Activated B cell treated with CpG ODN at 0.5 μM for 24 hours (primary cell): ENCODE data around the gene IGF2BP3. TPM values are rescaled to one million over a fixed set of nuclear protein-coding genes. Genes with fewer than 3 reads are reported as not detected.

Source experiments
- ATAC-seq: fragments of 200-7000 bp; cut with Tn5 transposase; one replicate; pipeline ENCODE4 v1.10.0; 2021; ENCODE audit warnings: low read depth, mild to moderate bottlenecking, moderate library complexity
- CTCF ChIA-PET: fragments of 350-600 bp; sonication (Branson Sonifier 250); formaldehyde crosslinking; loops from one replicate; lab custom pipeline; 2021; ENCODE audit warnings: antibody characterized with exemption; lab: Charles Lee
- POLR2A ChIA-PET: fragments of 350-600 bp; sonication (Branson Sonifier 250); formaldehyde crosslinking; loops from one replicate; lab custom pipeline; 2021; ENCODE audit warnings: antibody characterized with exemption; lab: Charles Lee
- DNase-seq: peaks from one replicate; pipeline ENCODE4 v3.0.0; 2022
- H3K27ac Mint-ChIP-seq: one replicate; pipeline ENCODE4 v1.8.0; 2020; ENCODE audit warnings: mixed read lengths
- H3K27me3 Mint-ChIP-seq: one replicate; pipeline ENCODE4 v1.8.0; 2021; ENCODE audit warnings: mixed read lengths
- H3K36me3 Mint-ChIP-seq: one replicate; pipeline ENCODE4 v1.8.0; 2021; ENCODE audit warnings: low read depth, mixed read lengths
- H3K4me1 Mint-ChIP-seq: one replicate; pipeline ENCODE4 v1.8.0; 2021; ENCODE audit warnings: mixed read lengths
- H3K4me3 Mint-ChIP-seq: one replicate; pipeline ENCODE4 v1.8.0; 2020; ENCODE audit warnings: mild to moderate bottlenecking, mixed read lengths
- H3K9me3 Mint-ChIP-seq: one replicate; pipeline ENCODE4 v1.8.0; 2020; ENCODE audit warnings: mixed read lengths
- CTCF ChIP-seq: fragments of 200-600 bp; IDR thresholded peaks from one replicate; pipeline ENCODE4 v1.8.0; 2022; ENCODE audit warnings: antibody characterized with exemption, mild to moderate bottlenecking
- intact Hi-C: fragments of 100-400 bp; cut with micrococcal nuclease; formaldehyde crosslinking; loops from one replicate; pipeline ENCODE4 v1.15.1; 2024
- total RNA-seq: library from RNA; stranded (reverse); gene quantifications from 2 replicates; pipeline ENCODE4 v1.2.3, GENCODE V29; 2022

IGF2BP3 gene
- total RNA-seq, 1 donor from 2014 or later, result 10.3 TPM

- POLR2A ChIA-PET, result interaction anchor here (0.6 kb wide), 1 partner anchor 250 kb away, joined by 4 read pairs; no protein-coding TSS in a partner anchor
Observed at GRCh38 chr7:23356726-23357125, 113.6 kb downstream of the IGF2BP3 start.

GRCh38 chr7:23356168-23356567 lies 114.1 kb downstream of the IGF2BP3 start:
- intact Hi-C loops, result loop anchor here (2.0 kb wide), 1 partner anchor 75 kb away; no protein-coding TSS in a partner anchor
- no peak overlapping the region for H3K27ac Mint-ChIP-seq
- ChIA-PET POLR2A (interaction anchor here (0.6 kb wide), 1 partner anchor 250 kb away, joined by 4 read pairs; no protein-coding TSS in a partner anchor), CTCF (interaction anchor here (0.8 to 1.4 kb wide), 5 partner anchors 9 to 190 kb away, joined by 3 to 4 read pairs (median 4); no protein-coding TSS in a partner anchor)
- TF ChIP-seq CTCF, result no peak
- DNase-seq (no peak), ATAC-seq (no peak)
- no peaks in the 10 kb centered on the region for H3K9me3 Mint-ChIP-seq
- no peak overlapping the region for H3K4me3 Mint-ChIP-seq
- H3K4me1 Mint-ChIP-seq, result peaks cover 13% of the 10 kb centered on the region
- H3K27me3 Mint-ChIP-seq, result no peaks in the 10 kb centered on the region
- no peaks in the 10 kb centered on the region for H3K36me3 Mint-ChIP-seq

More at GRCh38 chr7:23356726-23357125, 113.6 kb downstream of the IGF2BP3 start:
- CTCF ChIA-PET, result interaction anchor here (1.1 to 1.4 kb wide), 2 partner anchors 72 to 188 kb away, joined by 3 to 4 read pairs; no protein-coding TSS in a partner anchor
- no peak overlapping the region for H3K4me3 Mint-ChIP-seq
- peaks cover 17% of the 10 kb centered on the region for H3K4me1 Mint-ChIP-seq
- H3K36me3 Mint-ChIP-seq, result no peaks in the 10 kb centered on the region
- DNase-seq (no peak), ATAC-seq (no peak)
- no peak for TF ChIP-seq CTCF
- no peaks in the 10 kb centered on the region for H3K9me3 Mint-ChIP-seq
- no peaks in the 10 kb centered on the region for H3K27me3 Mint-ChIP-seq
- H3K27ac Mint-ChIP-seq, result no peak overlapping the region
- intact Hi-C loops, result loop anchor here (1.0 to 2.0 kb wide), 8 partner anchors 12 to 356 kb away; partner anchors contain the start of gene IGF2BP3

- Mint-ChIP-seq H3K4me3 (no peak overlapping the region), H3K36me3 (no peaks in the 10 kb centered on the region), H3K9me3 (no peaks in the 10 kb centered on the region), H3K4me1 (peaks cover 13% of the 10 kb centered on the region), H3K27ac (no peak overlapping the region), H3K27me3 (no peaks in the 10 kb centered on the region)
- ChIA-PET POLR2A (interaction anchor here (1.1 kb wide), 1 partner anchor 116 kb away, joined by 3 read pairs; no protein-coding TSS in a partner anchor), CTCF (interaction anchor here (0.8 to 1.6 kb wide), 2 partner anchors 167 to 194 kb away, joined by 3 read pairs; no protein-coding TSS in a partner anchor)
- no peak for DNase-seq
- intact Hi-C loops, result no loop called here
- peak; percentile 10 for ATAC-seq
- no peak for TF ChIP-seq CTCF
Observed at GRCh38 chr7:23353172-23353571, 117.1 kb downstream of the IGF2BP3 start.

- Mint-ChIP-seq H3K4me3 (no peak overlapping the region), H3K27ac (no peak overlapping the region), H3K36me3 (no peaks in the 10 kb centered on the region), H3K27me3 (no peaks in the 10 kb centered on the region), H3K4me1 (peaks cover 32% of the 10 kb centered on the region), H3K9me3 (no peaks in the 10 kb centered on the region)
- intact Hi-C loops, result no loop called here
- no peak for ATAC-seq
- POLR2A ChIA-PET, result no interaction called here
- CTCF ChIA-PET, result interaction anchor here (1.5 to 2.3 kb wide), 2 partner anchors 8 to 78 kb away, joined by 4 to 11 read pairs; no protein-coding TSS in a partner anchor
- DNase-seq, result no peak
- no peak for TF ChIP-seq CTCF
Observed at GRCh38 chr7:23350466-23350865, 119.8 kb downstream of the IGF2BP3 start.

GRCh38 chr7:23349484-23350157 lies 120.7 kb downstream of the IGF2BP3 start:
- no peak overlapping the region for H3K27ac Mint-ChIP-seq
- no peaks in the 10 kb centered on the region for H3K27me3 Mint-ChIP-seq
- H3K36me3 Mint-ChIP-seq, result peaks cover 2% of the 10 kb centered on the region
- H3K4me3 Mint-ChIP-seq, result no peak overlapping the region
- intact Hi-C loops, result no loop called here
- TF ChIP-seq CTCF, result no peak
- ATAC-seq (no peak), DNase-seq (no peak)
- ChIA-PET POLR2A (no interaction called here), CTCF (interaction anchor here (1.5 to 2.3 kb wide), 2 partner anchors 8 to 77 kb away, joined by 4 to 11 read pairs; no protein-coding TSS in a partner anchor)
- H3K4me1 Mint-ChIP-seq, result peaks cover 39% of the 10 kb centered on the region
- H3K9me3 Mint-ChIP-seq, result no peaks in the 10 kb centered on the region
